Type B pancreatic cell (in vitro differentiated cells): ENCODE measurements around the gene MICALL2. TPM values are rescaled to one million over a fixed set of nuclear protein-coding genes. Genes with fewer than 3 reads are reported as not detected.

ENCODE experiments used
- total RNA-seq: library from RNA; stranded (reverse); gene quantifications from 2 replicates; pipeline ENCODE4 v1.2.1, GENCODE V29; 2021; ENCODE audit warnings: low replicate concordance

The MICALL2 gene
- total RNA-seq, 1 donor from 2014 or later, result 12.3 TPM

Other genes with a start within 250 kb of the MICALL2 start
- 0.48 TPM in 1 of 2 replicates, not detected in the other for gene UNCX, start 226.6 kb downstream of the MICALL2 start, total RNA-seq
- gene INTS1, start 44.9 kb upstream of the MICALL2 start, total RNA-seq, result 112 and 134 TPM in 2 replicates
- gene MAFK, start 71.2 kb upstream of the MICALL2 start, total RNA-seq, result 8.2 and 19.9 TPM in 2 replicates
- 6.6 and 7.6 TPM in 2 replicates for gene TMEM184A, start 96.7 kb upstream of the MICALL2 start, total RNA-seq
- 27.0 and 35.2 TPM in 2 replicates for gene PSMG3, start 110.6 kb upstream of the MICALL2 start, total RNA-seq
- 5.7 and 5.8 TPM in 2 replicates for gene ELFN1, start 210.8 kb upstream of the MICALL2 start, total RNA-seq